ENCODE results near the gene ARHGDIG.
"Not testable (repeated sequence)": the region's sequence is repeated elsewhere in the genome, so short reads cannot be mapped to it uniquely, and the experiment has no call there.

ARHGDIG gene

DNA sequence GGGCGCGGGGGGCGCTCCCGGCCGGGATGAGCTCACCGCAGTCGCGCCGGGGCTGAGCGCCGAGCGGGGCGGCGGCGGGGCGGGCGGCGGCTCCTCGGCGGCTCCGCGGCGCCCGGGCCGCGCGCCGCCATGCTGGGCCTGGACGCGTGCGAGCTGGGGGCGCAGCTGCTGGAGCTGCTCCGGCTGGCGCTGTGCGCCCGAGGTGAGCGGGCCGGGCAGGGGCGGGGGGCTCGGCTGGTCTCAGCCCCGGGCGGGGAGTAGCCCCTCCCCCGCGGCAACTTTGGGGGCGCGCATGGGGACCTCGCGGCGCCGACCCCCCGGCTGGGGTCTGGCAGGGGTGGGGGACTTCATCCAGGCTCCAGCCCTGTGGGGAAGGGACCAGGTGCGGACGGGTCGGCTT lies at the start of gene ARHGDIG:
ARHGDIG (plus strand) TSS at position 40 of the 400 bp plus-strand sequence; CDS start at position 130, 90 bp downstream.
- no peak for DNase-seq (ENCODE audit: low read depth)

- DNase-seq (ENCODE audit: low read depth), result no peak
Observed at GRCh38 chr16:230949-231348, 49.4 kb upstream of the ARHGDIG start.

DNA sequence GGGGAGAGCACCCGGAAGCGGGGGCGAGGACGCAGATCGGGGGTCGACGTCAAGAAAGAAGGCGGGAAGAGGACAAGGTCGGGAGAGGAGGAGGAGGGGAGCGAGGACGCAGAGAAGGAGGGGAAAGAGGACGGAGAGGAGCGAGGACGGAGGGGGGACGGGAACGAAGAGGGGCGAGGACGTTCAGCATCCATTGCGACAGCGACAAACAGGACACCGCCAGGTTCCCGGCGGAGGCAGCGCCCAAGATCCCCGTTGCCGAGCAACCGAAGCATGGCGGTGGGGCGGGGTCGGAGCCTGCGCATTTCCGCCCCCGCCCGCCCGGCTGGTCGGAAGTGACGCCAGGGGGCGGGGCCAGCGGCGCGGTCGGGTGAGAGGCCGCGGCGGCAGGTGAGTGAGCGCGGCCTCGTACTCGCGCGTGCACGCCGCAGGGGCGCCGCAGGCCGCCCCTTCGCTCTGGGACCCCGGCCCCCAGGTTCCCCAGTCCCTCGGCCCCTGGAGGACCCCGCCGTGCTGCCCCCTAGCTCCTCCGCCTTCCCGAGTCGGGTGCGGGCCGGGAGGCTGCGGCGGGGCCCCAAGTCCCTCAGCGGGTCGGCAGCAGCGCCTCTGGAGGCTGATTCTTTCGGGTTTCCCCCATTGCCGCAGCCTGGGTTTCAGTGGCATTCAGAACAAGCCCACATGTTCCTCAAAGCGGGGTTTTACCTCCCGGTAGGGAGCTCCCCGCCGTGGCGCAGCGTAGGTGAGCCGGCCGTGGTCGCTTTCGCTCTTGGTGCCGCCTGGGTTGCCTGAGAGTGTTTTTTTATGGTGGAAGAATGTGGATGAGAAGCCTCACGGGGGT lies 45.7 kb upstream of the ARHGDIG start, which contains the start of gene FAM234A:
FAM234A (plus strand) TSS at position 354 of the 838 bp plus-strand sequence. CDS start 19,593 bp downstream, outside the sequence.
- peak; percentile 90 for DNase-seq (ENCODE audit: low read depth)

DNA sequence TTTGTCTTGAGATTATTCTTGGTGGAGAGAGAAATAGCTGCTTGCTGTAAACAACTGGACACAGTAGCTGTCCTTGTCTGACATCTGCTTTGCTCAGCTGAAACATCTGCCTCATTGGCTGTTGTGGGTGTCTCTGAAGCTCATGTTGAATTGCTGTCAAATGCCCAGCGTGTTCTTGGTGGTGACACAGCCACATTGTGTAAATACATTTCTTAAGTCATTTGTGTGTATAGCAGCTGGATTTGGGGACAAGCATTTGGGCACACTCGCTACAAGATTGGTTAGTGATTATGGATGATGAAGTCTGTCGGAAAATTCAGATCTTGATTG lies 40.5 kb upstream of the ARHGDIG start:
- no peak for DNase-seq (ENCODE audit: low read depth)

- DNase-seq (ENCODE audit: low read depth), result no peak
Observed at GRCh38 chr16:240559-240958, 39.8 kb upstream of the ARHGDIG start.

- no peak for DNase-seq (ENCODE audit: low read depth)
Observed at GRCh38 chr16:242281-242680, 38.1 kb upstream of the ARHGDIG start.

- DNase-seq (ENCODE audit: low read depth), result no peak
Observed at GRCh38 chr16:243348-243747, 37.0 kb upstream of the ARHGDIG start.

DNA sequence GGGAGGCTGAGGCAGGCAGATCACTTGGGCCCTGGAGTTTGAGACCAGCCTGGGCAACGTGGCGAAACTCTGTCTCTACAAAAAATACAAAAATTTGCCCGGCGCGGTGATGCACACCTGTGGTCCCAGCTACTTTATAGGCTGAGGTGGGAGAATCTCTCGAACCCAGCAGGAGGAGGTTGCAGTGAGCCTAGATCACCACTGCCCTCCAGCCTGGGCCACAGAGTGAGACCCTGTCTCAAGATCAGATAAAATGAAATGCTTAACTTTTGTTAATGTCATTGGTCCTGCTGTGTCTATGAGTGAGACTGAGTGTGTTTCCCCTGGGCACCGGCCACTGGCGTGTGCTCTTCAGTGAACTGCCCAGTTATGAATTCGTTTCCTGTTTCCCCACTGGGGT lies 35.3 kb upstream of the ARHGDIG start:
- DNase-seq (ENCODE audit: low read depth), result no peak

- DNase-seq (ENCODE audit: low read depth), result no peak
Observed at GRCh38 chr16:247027-247426, 33.4 kb upstream of the ARHGDIG start.

GRCh38 chr16:249431-249830 lies 31.0 kb upstream of the ARHGDIG start:
- DNase-seq (ENCODE audit: low read depth), result no peak

DNA sequence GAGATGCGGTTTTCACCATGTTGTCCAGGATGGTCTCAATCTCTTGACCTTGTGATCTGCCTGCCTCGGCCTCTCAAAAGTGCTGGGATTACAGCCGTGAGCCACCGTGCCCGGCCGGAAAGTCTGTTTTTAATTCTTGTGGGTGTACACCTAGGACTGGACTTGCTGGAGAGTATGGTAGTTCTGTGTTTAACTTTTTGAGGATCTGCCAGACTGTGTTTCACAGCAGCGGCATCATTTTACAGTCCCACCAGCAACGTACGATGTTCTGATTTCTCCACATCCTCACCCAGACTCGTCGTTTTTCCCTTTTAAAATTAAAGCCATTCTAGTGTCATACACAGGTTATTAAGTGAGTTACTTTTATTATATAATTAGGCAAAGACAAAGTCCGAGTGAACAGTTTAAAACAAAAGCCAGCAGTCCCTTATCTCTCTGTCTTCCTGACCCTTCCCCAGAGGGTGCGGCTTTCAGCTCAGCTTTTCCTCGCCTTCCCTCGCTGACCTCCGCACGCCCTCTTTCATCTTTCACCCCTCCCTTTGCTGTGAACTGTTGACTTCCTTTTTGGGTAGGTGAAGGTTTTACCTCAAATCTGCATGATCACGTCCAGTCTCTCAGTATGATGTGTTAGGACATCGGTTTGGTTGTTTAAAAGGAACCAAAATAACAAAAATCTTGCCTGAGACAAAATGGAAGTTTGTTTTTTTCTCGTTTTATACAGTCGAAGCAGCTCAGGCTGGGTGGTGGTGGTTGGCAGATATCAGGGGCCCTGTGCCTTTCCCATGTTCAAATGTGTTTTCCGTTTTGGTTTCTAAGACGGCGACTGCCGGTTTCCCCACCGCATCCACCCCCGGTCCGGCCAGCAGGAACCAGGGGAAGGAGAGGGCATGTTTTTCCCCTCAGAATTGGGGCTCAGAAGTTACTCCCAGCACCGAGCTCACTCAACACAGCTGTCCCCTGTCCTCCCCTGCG lies 27.7 kb upstream of the ARHGDIG start:
- DNase-seq (ENCODE audit: low read depth), result no peak

GRCh38 chr16:253833-254232 lies 26.6 kb upstream of the ARHGDIG start:
- no peak for DNase-seq (ENCODE audit: low read depth)

DNA sequence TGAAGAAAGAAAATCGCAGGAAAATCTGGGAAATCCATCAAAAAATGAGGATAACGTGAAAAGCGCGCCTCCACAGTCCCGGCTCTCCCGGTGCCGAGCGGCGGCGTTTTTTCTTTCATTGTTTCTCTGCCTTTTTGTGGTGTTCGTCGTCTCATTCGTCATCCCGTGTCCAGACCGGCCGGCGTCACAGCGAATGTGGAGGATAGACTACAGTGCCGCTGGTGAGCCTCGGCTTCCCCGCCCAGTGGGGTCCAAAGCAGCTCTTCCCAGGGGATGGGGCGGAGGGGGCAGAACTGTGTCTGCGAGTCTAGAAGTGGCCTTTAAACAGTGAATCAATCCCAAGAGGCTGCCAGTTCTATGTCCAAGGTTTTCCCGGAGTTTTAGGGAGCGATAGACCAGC lies 25.9 kb upstream of the ARHGDIG start:
- no peak for DNase-seq (ENCODE audit: low read depth)

DNA sequence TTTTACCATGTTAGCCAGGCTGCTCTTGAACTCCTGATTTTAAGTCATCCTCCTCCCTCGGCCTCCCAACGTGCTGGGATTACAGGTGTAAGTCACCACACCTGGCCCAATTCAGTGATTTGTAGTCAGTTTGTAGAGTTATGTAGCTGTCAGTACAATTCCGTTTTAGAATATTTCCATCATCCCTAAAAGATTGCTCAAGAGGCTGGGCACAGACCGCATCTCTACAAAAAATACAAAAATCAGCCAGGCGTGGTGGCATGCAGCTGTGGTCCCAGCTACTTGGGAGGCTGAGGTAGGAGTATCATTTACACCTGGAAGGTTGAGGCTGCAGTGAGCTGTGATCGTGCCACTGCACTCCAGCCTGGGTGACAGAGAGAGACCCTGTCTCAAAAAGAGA lies 25.2 kb upstream of the ARHGDIG start:
- DNase-seq (ENCODE audit: low read depth), result no peak

DNA sequence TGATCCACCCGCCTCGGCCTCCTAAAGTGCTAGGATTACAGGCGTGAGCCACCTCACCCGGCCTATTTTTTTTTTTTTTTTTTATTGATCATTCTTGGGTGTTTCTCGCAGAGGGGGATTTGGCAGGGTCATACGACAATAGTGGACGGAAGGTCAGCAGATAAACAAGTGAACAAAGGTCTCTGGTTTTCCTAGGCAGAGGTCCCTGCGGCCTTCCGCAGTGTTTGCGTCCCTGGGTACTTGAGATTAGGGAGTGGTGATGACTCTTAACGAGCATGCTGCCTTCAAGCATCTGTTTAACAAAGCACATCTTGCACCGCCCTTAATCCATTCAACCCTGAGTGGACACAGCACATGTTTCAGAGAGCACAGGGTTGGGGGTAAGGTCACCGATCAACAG lies 22.3 kb upstream of the ARHGDIG start:
- not testable (repeated sequence) for DNase-seq (ENCODE audit: low read depth)

GRCh38 chr16:259226-259625 lies 21.2 kb upstream of the ARHGDIG start:
- no peak for DNase-seq (ENCODE audit: low read depth)

DNA sequence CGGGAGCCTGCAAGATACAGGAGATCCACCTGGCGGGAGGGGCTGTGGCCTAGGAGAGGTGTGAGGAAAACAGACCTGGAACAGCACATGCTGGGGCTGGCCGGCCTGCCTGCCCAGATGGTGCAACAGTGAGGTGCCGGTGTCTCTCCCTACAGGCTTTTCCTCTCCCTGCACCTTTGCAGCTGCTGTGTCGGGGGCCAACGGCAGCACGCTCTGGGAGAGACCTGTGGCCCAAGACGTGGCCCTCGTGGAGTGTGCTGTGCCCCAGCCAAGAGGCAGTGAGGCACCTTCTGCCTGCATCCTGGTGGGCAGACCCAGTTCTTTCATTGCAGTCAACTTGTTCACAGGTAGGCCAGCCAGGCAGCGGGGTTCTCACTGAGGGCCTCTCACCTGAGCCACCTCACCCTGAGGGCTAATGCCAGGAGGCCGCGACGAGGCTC lies 20.6 kb upstream of the ARHGDIG start:
- DNase-seq (ENCODE audit: low read depth), result no peak

- DNase-seq (ENCODE audit: low read depth), result no peak
Observed at GRCh38 chr16:260326-260725, 20.1 kb upstream of the ARHGDIG start.

GRCh38 chr16:261031-261691 lies 19.2 kb upstream of the ARHGDIG start:
- DNase-seq (ENCODE audit: low read depth), result no peak

GRCh38 chr16:262121-262745 lies 18.2 kb upstream of the ARHGDIG start:
- DNase-seq (ENCODE audit: low read depth), result no peak

GRCh38 chr16:263182-263774 lies 17.1 kb upstream of the ARHGDIG start:
- no peak for DNase-seq (ENCODE audit: low read depth)
